ENCODE measurements around the gene CCNG2.

- TF ChIP-seq CTCF (IDR thresholded peaks at IDR 0.05; ENCODE audit: low read depth, low read length, missing input control) (no peak), GABPA (IDR thresholded peaks at IDR 0.05 in 1 of 2, conservative IDR thresholded peaks at IDR 0.05 in 1 of 2) (no peak), SP1 (IDR thresholded peaks at IDR 0.05) (no peak), TAF1 (conservative IDR thresholded peaks at IDR 0.05) (no peak), NR2F2 (IDR thresholded peaks at IDR 0.05) (no peak), RAD21 (IDR thresholded peaks at IDR 0.05) (no peak), ATF3 (IDR thresholded peaks at IDR 0.05) (no peak), JUND (IDR thresholded peaks at IDR 0.05) (no peak), MAX (IDR thresholded peaks at IDR 0.05) (no peak)
These were observed 37.4 kb downstream of the CCNG2 start for GRCh38 chr4:77194366-77194765.
